Tibial nerve (tissue), 4 donors: ENCODE results near the gene PTPRD.

Experiments used
- EP300 ChIP-seq, 2 donors: sonication (generic); formaldehyde crosslinking; IDR thresholded peaks; one replicate each; pipeline ENCODE4 v1.6.1; 2017; ENCODE audit warnings: antibody characterized with exemption in 2 of 2, mild to moderate bottlenecking in 1 of 2
- TF ChIP-seq, protein P1 (sequence below), 5 experiments: fragments of 200-600 bp in 3 of 5; fragments of 450-650 bp in 2 of 5; sonication (generic) in 3 of 5; IDR thresholded peaks; one replicate each; pipeline ENCODE4 v1.5.1; 2016 to 2019; ENCODE audit warnings: antibody characterized with exemption in 5 of 5, mild to moderate bottlenecking in 3 of 5, moderate library complexity in 2 of 5

GRCh38 chr9:8492024-8492423, 2120.8 kb downstream of the PTPRD start:
- no peak for TF ChIP-seq EP300 (IDR thresholded peaks at IDR 0.05)
- TF ChIP-seq, protein P1, sequence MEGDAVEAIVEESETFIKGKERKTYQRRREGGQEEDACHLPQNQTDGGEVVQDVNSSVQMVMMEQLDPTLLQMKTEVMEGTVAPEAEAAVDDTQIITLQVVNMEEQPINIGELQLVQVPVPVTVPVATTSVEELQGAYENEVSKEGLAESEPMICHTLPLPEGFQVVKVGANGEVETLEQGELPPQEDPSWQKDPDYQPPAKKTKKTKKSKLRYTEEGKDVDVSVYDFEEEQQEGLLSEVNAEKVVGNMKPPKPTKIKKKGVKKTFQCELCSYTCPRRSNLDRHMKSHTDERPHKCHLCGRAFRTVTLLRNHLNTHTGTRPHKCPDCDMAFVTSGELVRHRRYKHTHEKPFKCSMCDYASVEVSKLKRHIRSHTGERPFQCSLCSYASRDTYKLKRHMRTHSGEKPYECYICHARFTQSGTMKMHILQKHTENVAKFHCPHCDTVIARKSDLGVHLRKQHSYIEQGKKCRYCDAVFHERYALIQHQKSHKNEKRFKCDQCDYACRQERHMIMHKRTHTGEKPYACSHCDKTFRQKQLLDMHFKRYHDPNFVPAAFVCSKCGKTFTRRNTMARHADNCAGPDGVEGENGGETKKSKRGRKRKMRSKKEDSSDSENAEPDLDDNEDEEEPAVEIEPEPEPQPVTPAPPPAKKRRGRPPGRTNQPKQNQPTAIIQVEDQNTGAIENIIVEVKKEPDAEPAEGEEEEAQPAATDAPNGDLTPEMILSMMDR (IDR thresholded peaks at IDR 0.05) = no peak
